ENCODE measurements around the gene SUN2.
"Not testable (repeated sequence)": the region's sequence is repeated elsewhere in the genome, so short reads cannot be mapped to it uniquely, and the experiment has no call there.

Gene SUN2

DNA sequence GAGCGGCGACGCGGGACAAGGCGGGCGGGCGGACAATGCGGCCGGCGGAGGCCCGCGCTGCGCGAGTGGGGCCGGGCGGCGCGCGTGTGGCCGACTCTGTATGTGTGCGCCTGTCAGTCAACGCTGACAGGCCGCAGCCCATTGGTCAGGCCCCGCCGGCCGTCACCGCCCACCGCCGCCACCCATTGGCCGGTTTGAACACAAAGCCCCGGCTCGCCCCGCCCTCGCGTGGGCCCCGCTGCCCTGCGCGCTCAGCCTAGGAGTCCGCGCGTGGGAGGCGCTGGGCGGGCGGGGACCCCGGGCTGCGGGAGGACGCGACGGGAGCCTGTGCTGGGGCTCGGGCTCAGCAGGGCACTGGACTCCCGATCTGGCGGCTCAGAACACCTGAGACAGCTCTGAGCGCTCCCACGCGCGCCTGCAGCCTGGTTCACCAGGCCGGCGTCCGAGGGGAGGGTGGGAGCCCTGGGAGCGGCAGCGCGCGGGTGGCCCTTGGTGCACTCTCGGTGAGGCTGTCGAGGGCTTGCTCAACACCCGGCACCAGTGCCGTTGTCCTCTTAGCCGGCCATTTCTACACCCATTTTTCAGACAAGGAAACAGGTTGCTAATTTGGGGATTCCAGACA, at the start of gene SUN2:
TSS of gene SUN2 (minus strand) at position 88 of the 622 bp plus-strand sequence. CDS start 3,370 bp downstream, outside the sequence.
- DNase-seq = peak; percentile 19

DNA sequence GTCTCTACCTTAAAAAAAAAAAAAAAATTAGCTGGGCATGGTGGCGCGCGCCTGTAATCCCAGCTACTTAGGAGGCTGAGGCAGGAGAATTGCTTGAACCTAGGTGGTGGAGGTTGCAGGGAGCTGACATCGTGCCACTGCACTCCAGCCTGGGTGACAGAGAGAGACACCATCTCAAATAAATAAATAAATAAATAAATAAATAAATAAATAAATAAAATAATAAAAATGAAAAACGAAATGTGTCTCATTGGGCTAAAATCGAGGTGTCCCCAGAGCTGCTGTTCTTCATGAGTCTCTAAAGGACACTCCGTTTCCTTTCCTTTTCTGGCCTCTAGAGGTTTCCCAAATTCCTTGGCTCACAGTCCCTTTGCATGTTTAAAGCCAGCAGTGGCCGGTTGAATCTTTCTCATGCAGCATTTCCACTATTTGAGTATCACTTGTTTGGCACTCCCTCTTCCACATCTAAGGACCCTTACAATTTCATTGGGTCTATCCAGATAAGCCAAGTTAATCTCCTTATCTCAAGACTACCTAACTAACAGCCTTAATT, 49.3 kb upstream of the SUN2 start:
- DNase-seq = not testable (repeated sequence)

- no peak for DNase-seq
Observed at GRCh38 chr22:38802671-38803121, 46.9 kb upstream of the SUN2 start.

GRCh38 chr22:38799265-38800002, 43.6 kb upstream of the SUN2 start:
- no peak for DNase-seq

- no peak for DNase-seq
Observed at GRCh38 chr22:38798496-38798895, 42.7 kb upstream of the SUN2 start.

- DNase-seq = no peak
Observed at GRCh38 chr22:38796262-38796957, 40.6 kb upstream of the SUN2 start.

GRCh38 chr22:38795569-38795968, 39.8 kb upstream of the SUN2 start:
- DNase-seq = no peak

DNA sequence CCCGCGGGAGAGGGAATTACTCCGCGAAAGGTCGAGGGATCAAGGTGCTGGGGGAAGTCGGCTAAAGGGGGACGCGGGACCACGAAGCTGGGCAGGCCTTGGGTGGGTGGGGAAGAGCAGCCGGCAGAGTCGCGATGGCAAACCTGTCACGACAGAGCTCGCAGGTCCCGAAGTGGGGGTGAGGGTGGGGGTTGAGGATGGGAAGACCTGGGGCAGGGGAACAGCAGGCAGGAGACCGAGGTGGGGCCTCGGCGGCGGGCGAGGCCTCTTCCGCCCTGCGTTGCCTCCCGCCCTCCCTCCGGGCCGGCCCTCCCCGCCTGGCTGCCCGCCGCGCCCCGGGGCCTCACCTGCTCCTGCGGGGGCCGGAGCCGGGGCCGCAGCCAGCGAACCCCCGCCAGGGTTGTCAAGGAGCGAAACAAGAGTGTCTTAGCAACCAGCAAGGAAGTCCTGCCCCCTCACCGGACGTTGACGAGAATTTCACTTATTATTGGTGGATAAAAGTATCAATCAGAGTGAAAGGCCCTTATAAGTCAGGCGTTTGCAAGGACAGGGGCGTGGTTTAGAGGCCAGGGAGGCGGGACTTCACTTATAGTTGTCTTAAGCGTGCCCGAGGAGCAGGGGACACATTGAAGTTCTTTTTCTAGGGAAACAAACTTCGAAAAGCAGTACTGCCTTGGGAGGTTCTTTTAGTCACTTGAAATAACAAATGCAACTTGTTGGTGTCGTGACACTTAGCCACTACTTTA, 38.1 kb upstream of the SUN2 start, which contains the start of gene DNAL4:
TSS of gene DNAL4 (minus strand) at position 423 of the 746 bp plus-strand sequence. CDS start 11,412 bp downstream, outside the sequence.
- DNase-seq = peak; percentile 93

- no peak for DNase-seq
Observed at GRCh38 chr22:38793317-38793716, 37.5 kb upstream of the SUN2 start.

- DNase-seq = no peak
Observed at GRCh38 chr22:38792833-38793232, 37.0 kb upstream of the SUN2 start.

DNA sequence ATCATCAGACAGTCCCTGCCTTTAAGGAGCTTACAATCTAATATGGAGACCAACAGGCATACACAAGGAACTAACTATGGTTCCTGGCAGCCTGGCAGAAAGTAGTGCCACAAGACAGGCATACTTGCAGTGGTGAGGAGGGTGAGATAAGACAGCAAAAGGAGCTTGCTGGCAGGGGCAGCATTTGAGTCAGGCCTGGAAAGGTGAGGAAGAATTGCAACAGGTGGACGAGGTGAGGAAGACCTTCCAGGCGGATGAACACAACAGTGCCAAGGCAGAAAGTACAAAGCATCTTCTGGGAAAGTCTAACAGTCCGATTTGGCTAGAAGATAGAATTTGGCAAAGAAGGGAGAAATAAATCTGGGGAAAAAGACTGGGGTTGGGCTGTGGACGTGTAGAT, 33.8 kb upstream of the SUN2 start:
- no peak for DNase-seq

DNA sequence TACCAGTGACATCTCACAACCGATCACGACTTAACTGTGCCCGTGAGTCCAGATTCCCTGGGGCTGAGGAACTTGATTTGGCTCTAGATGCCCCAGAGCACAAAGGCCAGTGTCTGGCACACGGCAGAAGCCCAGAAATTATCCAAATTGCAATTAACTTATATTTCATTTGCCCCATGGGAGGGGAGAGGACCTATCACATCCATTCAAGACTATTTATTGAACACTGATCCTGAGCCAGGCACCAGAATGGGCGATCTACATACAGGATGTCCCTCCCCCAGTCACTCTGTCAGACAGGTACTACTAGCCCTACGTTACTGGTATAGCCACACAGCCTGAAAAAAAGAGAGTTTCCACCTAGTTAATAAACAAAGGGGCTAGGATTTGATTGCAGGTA, 33.0 kb upstream of the SUN2 start:
- DNase-seq = no peak

- no peak for DNase-seq
Observed at GRCh38 chr22:38788021-38788816, 32.4 kb upstream of the SUN2 start.

GRCh38 chr22:38786631-38787030, 30.8 kb upstream of the SUN2 start:
- DNase-seq = no peak

DNA sequence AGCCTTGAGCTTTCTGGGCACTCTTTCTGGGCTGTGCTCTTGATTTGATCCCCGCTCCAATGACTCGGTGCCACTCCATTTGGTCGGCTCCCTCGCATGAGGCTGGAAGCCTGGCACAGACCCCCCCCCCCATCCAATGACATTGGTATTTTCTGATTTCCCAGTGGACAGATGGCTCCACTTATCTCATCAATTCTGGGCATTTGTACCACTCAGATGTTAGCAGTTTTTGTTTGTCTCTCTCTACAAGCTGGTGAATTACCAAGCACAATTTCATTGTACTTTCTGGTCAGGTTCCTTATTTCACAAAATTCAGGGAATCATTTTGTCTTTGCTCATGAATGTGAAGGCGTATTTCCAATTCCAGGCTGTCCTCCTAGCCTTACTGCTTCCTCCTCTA, 29.1 kb upstream of the SUN2 start:
- DNase-seq = no peak

- DNase-seq = no peak
Observed at GRCh38 chr22:38784035-38784434, 28.2 kb upstream of the SUN2 start.

DNA sequence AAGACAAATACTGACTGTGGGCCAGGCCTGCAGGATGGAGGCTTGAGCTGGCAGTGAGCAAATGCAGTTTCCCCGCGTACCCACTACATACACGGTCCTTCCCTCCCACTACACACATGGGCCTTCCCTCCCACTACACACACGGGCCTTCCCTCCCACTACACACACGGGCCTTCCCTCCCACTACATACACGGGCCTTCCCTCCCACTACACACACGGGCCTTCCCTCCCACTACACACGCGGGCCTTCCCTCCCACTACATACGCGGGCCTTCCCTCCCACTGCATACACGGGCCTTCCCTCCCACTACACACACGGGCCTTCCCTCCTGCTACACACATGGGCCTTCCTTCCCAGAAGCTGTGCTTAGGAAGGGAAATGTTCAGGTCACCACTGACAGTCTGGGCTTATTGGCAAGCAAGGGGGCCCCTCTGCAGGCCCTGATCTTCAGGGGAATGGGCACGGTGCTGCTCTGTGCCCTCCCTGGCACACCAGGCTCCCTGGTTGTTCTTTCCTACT, 27.4 kb upstream of the SUN2 start:
- no peak for DNase-seq

DNA sequence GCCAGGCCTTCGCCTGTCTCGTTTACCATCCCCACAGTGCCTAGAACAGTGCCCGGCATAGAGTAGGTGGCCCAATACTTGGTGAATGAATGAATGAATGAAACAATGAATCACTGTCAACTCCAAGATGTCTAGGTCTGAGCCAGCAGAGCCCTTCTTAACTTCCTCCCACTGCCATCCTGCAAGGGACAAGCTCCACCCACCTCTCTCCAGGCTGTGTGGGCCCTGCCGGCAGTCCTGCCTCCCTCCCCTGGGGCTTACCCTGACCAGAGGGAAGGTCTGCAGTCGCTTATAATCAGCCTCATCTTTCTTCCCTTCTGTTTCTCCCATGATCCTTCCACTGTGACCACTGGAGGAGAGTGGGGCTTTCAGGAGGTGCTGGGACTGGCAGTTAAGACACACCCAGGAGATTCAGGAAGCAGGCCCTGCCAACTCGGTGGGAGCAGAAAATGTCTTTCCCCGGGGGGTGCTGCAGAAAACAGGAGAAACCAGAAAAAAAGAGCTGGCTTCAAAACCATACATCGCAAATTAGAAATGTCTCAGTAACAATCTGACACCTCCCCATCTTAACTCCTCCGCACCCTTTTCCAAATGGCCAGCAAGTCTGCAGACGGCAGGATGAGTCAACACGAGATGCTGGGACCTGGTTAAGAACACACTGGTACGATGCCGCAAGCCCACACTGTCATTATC, 26.8 kb upstream of the SUN2 start:
- no peak for DNase-seq

- DNase-seq = no peak
Observed at GRCh38 chr22:38781033-38781432, 25.2 kb upstream of the SUN2 start.

DNA sequence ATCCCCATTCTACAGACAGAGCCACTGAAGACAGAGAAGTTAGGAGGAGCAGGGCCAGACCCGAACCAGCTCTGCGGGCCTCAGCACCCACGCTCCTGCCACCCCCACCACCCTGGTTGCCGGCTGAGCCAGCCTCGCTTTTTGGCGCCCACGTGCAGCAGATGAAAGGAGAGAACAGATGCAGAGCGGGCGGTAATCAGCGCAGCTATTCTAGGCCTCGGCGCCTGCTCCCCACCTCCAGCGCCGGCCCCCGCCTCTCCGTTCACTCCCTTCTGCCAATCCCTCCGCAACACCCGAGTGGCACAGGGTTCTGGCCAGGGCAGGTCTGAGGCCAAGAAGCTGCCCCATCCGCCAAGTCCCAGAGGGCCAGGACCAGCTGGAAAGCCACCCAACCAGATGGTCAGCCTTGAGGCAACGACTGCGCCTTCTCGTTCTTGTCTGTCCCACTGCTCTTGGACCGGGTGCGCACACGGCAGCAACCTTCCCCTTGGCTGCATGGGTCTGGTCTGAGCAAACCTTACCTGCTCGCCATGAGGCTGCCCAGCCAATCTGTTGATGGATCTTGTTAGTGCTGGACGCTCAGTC, 21.4 kb upstream of the SUN2 start:
- no peak for DNase-seq

GRCh38 chr22:38776086-38776485, 20.3 kb upstream of the SUN2 start:
- no peak for DNase-seq

Data from NCI-H1694 treated with DMSO at 0.1 percent for 48 hours (cell line).